ENCODE measurements around the gene MEX3D.

GRCh38 chr19:1520203-1520780, 47.8 kb downstream of the MEX3D start:
- TF ChIP-seq, protein P1, sequence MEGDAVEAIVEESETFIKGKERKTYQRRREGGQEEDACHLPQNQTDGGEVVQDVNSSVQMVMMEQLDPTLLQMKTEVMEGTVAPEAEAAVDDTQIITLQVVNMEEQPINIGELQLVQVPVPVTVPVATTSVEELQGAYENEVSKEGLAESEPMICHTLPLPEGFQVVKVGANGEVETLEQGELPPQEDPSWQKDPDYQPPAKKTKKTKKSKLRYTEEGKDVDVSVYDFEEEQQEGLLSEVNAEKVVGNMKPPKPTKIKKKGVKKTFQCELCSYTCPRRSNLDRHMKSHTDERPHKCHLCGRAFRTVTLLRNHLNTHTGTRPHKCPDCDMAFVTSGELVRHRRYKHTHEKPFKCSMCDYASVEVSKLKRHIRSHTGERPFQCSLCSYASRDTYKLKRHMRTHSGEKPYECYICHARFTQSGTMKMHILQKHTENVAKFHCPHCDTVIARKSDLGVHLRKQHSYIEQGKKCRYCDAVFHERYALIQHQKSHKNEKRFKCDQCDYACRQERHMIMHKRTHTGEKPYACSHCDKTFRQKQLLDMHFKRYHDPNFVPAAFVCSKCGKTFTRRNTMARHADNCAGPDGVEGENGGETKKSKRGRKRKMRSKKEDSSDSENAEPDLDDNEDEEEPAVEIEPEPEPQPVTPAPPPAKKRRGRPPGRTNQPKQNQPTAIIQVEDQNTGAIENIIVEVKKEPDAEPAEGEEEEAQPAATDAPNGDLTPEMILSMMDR (IDR thresholded peaks at IDR 0.05): no peak
- TF ChIP-seq EZH2 (IDR thresholded peaks at IDR 0.05; ENCODE audit: borderline replicate concordance, insufficient read depth, low read depth, low read length, poor library complexity, severe bottlenecking): no peak
